ENCODE results near the gene HES2.
"Not testable (repeated sequence)": the region's sequence is repeated elsewhere in the genome, so short reads cannot be mapped to it uniquely, and the experiment has no call there.

Gene HES2

GRCh38 chr1:6453895-6454855 lies 34.5 kb upstream of the HES2 start:
- not testable (repeated sequence) for DNase-seq

DNA sequence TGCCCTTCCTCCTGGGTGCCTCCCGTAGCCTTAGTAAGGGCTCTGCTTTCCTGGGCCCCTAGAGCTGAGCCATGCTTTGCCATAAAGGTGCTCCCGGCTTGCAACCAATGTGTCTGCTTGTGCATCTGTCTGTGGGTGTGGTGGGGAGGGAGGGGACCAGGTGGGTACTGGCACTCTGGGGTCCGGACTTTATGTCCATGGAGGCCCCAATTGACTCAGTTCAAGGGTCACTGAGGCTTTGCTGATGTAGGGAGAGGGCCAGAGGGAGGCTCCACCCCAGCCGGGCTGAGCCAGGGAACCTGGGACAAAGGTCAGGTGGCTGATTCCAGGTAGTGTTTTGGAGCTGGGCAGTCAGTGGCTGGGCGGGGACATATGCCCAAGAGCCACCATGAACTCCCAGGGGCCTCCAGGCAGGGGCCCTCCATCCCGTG lies 31.2 kb upstream of the HES2 start:
- no peak for DNase-seq

DNA sequence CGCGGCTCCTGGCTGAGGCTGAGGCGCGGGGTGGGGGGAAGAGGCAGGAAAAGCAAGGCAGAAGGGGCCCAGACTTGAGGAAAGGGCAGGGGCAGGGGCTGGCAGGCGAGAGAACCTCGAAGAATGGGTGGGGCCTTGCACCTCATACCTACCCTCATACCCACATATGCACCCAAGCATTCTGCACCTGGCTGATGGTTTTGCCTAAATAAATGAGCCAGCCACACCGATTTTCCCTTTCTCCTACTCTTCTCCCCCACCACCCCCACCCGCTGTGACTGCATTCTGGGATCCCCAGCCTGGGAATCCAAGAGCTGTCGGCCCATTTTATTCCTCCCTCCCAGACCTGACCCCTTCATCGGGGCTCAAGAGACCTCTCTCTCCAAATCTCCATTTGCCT lies 30.8 kb upstream of the HES2 start:
- not testable (repeated sequence) for DNase-seq

- DNase-seq: no peak
These were observed 30.3 kb upstream of the HES2 start for GRCh38 chr1:6450005-6450450.

DNA sequence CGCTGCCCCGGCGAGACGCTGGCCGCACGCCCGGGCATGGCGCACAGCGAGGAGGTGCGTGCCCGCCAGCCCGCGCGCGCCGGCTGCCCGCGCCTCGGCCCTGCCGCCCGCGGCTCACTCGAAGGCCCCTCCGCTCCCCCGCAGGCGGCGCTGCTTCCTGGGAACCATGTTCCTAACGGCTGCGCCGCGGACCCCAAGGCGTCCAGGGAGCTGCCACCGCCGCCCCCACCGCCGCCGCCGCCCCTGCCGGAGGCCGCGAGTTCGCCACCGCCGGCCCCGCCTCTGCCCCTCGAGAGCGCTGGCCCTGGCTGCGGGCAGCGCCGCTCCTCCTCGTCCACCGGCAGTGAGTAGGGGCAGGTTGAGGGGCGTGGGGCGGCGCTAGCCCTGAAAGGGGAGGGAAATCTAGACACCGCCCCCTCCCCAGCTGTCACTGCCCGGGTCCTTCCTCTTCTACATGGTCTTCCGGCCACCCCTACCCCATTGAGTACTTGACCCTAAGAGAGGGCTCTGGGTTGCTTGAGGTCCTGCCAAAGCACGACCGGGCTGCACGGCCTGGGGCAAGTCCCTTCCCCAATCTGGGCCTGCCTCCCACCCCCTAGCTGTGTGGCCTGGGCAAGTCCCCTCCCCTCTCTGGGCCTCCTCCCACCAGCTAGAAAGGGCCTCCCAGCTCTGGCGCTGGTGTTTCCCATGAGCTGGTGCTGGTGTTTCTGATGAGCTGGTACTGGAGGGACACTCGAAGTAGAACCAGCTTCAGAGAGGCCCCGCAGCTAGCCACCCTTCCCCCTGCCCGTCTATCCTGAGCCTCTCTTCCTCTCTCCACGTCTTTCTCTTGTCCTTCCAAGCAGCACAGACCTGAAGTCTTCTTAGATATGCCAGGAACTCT lies 29.3 kb upstream of the HES2 start:
- DNase-seq: no peak

DNA sequence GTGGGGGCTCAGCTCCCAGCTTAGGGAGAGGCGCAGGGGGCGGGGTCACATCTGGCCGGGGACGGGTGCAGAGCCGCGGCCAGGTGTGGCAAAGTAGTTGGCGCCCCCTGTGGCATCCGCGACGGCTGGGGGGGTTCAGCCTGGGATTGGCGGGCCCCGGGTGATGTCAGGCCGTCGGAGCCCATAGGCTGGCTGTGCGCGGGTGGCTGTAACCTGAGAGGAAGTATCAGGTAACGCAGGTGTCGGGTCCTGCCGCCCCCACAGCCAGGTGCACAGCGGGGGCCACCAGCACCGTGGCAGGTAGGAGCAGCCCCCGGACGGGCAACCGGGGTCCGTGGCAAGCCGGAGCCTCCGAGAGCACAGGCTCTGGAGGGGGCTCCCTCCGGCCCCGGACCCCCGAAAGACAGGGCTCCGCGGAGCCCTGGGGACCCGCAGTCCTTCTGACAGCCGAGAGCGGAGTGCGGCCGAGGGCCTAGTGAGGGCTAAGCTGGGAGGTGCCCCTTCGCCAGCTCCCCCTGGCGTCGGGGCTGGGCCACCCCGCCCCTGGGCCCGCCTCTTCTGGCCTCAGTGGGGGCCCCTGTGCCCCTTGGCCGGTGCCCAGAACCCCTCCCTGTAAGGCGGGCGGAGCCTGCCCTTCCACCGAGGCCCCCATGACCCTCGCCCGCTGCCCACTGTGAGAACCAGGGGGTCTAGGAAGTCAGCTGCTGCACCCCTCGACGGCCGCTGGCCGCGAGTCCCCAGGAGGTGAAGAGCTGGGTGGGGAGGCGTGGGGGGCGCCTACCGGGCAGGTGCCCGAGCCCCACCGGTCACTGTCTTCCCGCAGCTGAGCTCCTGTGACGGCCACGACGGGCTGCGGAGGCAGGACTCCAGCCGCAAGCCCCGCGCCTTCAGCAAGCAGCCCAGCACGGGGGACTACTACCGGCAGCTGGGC lies 28.4 kb upstream of the HES2 start:
- no peak for DNase-seq

GRCh38 chr1:6447016-6447817 lies 27.5 kb upstream of the HES2 start:
- DNase-seq: no peak

DNA sequence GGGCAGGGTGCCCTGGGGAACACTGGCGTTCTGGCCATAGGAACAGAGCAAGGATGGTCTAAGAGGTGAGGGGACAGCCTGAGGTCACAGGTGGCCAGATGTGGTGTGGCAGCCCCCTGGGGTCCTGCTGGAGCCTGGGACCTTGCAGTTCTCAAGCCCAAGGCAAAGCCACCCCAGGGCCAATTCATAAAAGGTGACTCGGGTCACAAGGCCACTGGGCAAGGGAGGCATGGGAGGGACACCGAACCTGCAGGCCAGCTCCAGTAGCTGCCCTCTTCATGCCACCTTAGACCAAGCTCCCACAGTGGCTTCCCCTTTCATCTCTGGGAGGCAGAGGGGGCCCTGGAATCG lies 26.9 kb upstream of the HES2 start:
- no peak for DNase-seq

GRCh38 chr1:6445929-6446328 lies 26.2 kb upstream of the HES2 start:
- DNase-seq: not testable (repeated sequence)

- DNase-seq: peak; percentile 29
These were observed 25.5 kb upstream of the HES2 start for GRCh38 chr1:6445062-6445763.

DNA sequence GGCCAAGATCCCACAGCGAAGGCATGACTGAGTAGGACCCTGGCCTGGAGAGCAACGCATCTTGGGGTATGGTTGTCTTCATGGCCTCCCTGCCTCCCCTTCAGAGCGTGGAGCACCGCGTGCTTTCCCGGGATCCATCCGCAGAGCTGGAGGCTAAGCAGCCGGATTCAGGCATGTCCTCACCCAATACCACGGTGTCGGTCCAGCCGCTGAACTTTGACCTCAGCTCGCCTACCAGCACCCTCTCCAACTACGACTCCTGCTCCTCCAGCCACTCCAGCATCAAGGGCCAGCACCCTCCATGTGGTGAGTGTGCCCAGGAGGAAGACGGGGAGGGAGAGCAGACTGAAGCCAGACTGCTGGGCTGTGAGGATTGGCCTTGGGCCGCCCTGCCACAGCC lies 24.7 kb upstream of the HES2 start:
- DNase-seq: no peak

DNA sequence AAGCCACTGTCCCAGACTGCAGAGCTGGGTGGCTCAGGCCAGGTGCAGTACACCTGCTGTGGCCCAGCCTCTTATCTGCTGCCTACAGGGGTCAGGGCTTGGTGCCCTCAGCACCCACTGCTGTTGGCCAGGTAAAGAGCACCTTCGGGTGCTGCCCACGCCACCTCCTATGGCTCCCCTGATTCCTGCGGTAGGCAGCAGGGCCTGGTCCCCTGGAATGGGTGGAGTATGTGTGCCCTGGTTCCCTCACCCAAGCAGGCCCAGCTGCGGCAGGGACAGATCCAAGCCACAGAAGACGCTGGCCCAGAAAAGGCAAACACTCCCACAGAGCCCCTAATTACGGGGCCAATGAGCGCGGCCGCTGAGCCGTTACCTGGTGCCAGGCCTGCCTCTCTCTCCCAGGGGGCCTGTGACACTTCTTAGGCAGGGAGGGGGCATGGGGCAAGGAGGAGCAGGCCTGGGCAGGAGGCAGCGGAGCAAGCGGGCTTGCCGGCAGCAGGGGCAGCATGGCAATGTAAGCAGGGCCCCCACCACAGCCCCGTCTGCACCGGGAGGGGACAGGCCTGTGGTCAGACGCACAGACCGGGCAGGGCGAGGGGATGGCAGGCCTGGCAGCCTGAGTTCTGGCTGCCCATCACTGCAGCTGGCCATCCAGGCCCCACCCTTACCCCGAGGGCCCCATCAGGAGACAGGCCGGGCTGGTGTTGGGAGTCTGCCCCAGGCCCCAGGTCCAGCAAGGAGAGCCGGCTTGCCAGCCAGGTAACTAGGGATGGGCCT lies 23.8 kb upstream of the HES2 start:
- no peak for DNase-seq

GRCh38 chr1:6441586-6441985 lies 21.9 kb upstream of the HES2 start:
- DNase-seq: no peak

DNA sequence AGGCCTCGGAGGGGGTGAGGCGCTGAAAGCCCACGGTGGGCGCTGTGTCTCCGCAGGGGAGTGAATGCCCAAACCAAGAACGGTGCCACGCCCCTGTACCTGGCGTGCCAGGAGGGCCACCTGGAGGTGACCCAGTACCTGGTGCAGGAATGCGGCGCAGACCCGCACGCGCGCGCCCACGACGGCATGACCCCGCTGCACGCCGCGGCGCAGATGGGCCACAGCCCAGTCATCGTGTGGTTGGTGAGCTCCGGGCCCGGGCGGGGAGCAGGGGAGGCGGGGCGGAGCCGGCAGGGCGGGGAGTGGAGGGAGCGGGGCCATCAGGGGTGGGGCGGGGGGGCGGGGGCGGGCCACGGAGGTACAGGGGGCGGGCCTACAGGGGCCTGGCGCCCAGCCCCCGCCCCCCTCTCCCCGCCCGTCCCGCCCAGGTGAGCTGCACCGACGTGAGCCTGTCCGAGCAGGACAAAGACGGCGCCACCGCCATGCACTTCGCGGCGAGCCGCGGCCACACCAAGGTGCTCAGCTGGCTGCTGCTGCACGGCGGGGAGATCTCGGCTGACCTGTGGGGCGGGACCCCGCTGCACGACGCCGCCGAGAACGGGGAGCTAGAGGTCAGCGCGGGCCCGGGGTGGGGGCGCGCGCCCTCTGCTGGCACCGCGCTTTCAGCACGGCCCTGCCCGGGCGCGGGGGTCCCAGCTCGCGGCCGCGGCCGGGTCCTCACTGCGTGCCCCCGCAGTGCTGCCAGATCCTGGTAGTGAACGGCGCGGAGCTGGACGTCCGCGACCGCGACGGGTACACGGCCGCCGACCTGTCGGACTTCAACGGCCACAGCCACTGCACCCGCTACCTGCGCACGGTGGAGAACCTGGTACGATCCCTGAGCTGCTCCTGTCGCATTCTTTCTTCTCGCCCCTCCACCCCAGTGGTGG lies 20.7 kb upstream of the HES2 start:
- peak; percentile 52 for DNase-seq

GRCh38 chr1:6438047-6438525 lies 18.4 kb upstream of the HES2 start:
- DNase-seq: peak; percentile 36

- not testable (repeated sequence) for DNase-seq
These were observed 17.4 kb upstream of the HES2 start for GRCh38 chr1:6437012-6437700.

- DNase-seq: not testable (repeated sequence)
These were observed 16.6 kb upstream of the HES2 start for GRCh38 chr1:6436277-6436676.

GRCh38 chr1:6435547-6435946 lies 15.8 kb upstream of the HES2 start:
- no peak for DNase-seq
